ENCODE data around the gene GLYR1. TPM values are rescaled to one million over a fixed set of nuclear protein-coding genes. Genes with fewer than 3 reads are reported as not detected.

GLYR1 gene
- polyA plus RNA-seq, 1 experiment: 46.3 TPM

DNA sequence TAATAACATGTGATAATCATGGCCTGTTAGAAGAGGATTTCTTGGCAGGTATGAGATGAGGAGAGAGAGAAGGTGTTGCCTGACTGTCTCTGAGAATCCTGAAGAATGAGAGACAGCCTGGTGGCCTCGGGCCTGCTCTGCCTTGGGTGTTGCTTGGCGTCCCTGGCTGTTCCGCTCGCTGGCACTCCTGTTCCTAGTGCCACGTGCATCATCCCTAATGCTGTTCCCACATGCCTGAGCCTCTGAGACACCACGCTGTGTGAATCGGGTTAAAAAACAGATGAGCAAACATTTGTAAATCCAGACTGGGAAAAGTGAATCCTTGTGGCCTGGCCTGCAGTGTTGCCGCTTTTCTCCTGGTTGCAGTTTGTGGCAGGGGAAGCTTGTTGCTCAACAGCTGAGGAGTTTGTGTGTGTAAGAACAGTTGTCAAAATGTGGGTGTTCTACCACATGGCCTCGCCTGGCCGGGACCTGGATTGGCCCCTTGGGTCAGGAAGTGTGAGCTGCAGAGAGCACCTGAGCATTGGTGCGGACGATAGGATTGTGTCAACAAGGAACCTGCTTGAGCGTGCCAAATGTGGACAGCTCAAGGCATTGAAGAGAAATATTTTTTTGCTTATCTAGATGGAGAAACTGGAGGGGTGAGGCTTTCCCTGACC lies 22.2 kb upstream of the GLYR1 start:
- ChIA-PET CTCF (interaction anchor here (0.5 kb wide), 1 partner anchor 54 kb away, joined by 4 read pairs; no protein-coding TSS in a partner anchor), POLR2A (no interaction called here)
- TF ChIP-seq, protein P1, sequence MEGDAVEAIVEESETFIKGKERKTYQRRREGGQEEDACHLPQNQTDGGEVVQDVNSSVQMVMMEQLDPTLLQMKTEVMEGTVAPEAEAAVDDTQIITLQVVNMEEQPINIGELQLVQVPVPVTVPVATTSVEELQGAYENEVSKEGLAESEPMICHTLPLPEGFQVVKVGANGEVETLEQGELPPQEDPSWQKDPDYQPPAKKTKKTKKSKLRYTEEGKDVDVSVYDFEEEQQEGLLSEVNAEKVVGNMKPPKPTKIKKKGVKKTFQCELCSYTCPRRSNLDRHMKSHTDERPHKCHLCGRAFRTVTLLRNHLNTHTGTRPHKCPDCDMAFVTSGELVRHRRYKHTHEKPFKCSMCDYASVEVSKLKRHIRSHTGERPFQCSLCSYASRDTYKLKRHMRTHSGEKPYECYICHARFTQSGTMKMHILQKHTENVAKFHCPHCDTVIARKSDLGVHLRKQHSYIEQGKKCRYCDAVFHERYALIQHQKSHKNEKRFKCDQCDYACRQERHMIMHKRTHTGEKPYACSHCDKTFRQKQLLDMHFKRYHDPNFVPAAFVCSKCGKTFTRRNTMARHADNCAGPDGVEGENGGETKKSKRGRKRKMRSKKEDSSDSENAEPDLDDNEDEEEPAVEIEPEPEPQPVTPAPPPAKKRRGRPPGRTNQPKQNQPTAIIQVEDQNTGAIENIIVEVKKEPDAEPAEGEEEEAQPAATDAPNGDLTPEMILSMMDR (IDR thresholded peaks at IDR 0.05; ENCODE audit: low read depth, low read length): no peak
- H3K27me3 ChIP-seq (ENCODE audit: control insufficient read depth, insufficient read depth, low read length): no peaks in the 10 kb centered on the region
- no peak overlapping the region for H3K27ac ChIP-seq (ENCODE audit: low read depth, low read length)
- DNase-seq (ENCODE audit: low read depth, low spot score): no peak
- H3K4me3 ChIP-seq (ENCODE audit: low read depth, low read length): no peak overlapping the region
- no peaks in the 10 kb centered on the region for H3K9me3 ChIP-seq (ENCODE audit: control insufficient read depth, insufficient read depth, low read length)

DNA sequence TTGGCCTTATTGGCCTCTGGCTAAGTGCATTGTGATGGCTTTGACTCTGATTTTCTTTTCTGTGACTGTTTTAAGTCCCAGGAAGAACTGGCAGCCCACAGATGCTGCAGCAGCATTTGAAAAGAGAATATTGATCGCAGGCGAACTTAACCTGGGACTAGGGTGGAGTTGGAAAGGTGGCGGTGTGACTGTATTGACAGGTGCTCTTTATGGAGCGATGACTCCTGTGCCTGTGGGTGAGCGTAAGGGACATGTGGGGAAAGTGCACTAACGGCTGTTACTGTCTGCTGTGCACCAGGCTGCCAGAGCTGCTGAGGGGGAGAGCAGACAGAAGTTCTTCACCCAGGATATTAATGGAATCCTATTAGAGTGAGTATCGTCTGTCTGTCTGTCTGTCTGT lies 21.4 kb upstream of the GLYR1 start:
- POLR2A ChIA-PET: no interaction called here
- H3K4me3 ChIP-seq (ENCODE audit: low read depth, low read length): no peak overlapping the region

DNA sequence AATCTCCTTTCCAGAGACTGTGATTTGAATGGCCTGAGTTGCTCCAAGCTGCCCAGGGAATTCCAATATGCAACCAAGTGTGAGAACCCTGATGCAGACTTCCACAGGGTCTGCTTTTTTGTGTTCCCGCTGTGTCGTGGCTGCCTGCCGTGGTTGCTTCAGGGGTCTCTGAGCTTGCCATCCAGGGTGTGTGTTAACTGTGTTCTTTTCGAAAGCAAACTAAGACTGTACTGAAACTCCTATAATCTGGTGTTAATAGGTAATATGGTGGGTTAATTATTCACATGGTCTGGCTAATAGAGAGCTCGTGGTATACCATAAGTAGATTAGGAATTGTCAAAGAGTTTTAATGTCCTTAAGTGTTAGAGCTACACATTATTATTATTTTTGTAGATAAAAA lies 20.9 kb upstream of the GLYR1 start:
- Histone ChIP-seq H3K9me3 (ENCODE audit: control insufficient read depth, insufficient read depth, low read length) (no peaks in the 10 kb centered on the region), H3K4me3 (ENCODE audit: low read depth, low read length) (no peak overlapping the region), H3K27me3 (ENCODE audit: control insufficient read depth, insufficient read depth, low read length) (no peaks in the 10 kb centered on the region), H3K27ac (ENCODE audit: low read depth, low read length) (no peak overlapping the region)
- DNase-seq (ENCODE audit: low read depth, low spot score): no peak
- POLR2A ChIA-PET: no interaction called here
- CTCF ChIA-PET: no interaction called here
- TF ChIP-seq, protein P1 (IDR thresholded peaks at IDR 0.05; ENCODE audit: low read depth, low read length): no peak

More for the DNA sequence above, 21.4 kb upstream of the GLYR1 start:
- no peak for DNase-seq (ENCODE audit: low read depth, low spot score)
- CTCF ChIA-PET: interaction anchor here (0.5 kb wide), 1 partner anchor 53 kb away, joined by 4 read pairs; no protein-coding TSS in a partner anchor
- Histone ChIP-seq H3K9me3 (ENCODE audit: control insufficient read depth, insufficient read depth, low read length) (no peaks in the 10 kb centered on the region), H3K27me3 (ENCODE audit: control insufficient read depth, insufficient read depth, low read length) (no peaks in the 10 kb centered on the region), H3K27ac (ENCODE audit: low read depth, low read length) (no peak overlapping the region)
- TF ChIP-seq, protein P1 (IDR thresholded peaks at IDR 0.05; ENCODE audit: low read depth, low read length): no peak

DNA sequence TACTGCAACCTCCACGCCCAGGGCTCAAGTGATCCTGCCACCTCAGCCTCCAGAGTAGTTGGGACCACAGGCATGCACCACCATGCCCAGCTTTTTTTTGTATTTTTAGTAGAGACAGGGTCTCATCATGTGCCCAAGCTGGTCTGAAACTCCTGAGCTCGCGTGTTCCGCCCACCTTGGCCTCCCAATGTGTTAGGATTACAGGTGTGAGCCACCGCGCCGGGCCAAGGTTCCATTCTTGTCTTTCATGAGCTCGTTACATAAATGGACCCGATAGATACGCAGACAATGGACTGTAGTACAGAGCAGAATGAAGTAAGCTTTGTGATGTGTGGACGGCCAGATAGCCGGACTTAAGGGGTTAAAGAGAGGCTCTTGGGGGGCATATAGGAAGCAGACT lies 19.5 kb upstream of the GLYR1 start:
- H3K9me3 ChIP-seq (ENCODE audit: control insufficient read depth, insufficient read depth, low read length): no peaks in the 10 kb centered on the region
- ChIA-PET CTCF (no interaction called here), POLR2A (interaction anchor here (1.5 kb wide), 1 partner anchor 17 kb away, joined by 4 read pairs; no protein-coding TSS in a partner anchor)
- H3K4me3 ChIP-seq (ENCODE audit: low read depth, low read length): no peak overlapping the region
- H3K27me3 ChIP-seq (ENCODE audit: control insufficient read depth, insufficient read depth, low read length): no peaks in the 10 kb centered on the region
- DNase-seq (ENCODE audit: low read depth, low spot score): no peak
- no peak overlapping the region for H3K27ac ChIP-seq (ENCODE audit: low read depth, low read length)
- TF ChIP-seq, protein P1 (IDR thresholded peaks at IDR 0.05; ENCODE audit: low read depth, low read length): no peak

DNA sequence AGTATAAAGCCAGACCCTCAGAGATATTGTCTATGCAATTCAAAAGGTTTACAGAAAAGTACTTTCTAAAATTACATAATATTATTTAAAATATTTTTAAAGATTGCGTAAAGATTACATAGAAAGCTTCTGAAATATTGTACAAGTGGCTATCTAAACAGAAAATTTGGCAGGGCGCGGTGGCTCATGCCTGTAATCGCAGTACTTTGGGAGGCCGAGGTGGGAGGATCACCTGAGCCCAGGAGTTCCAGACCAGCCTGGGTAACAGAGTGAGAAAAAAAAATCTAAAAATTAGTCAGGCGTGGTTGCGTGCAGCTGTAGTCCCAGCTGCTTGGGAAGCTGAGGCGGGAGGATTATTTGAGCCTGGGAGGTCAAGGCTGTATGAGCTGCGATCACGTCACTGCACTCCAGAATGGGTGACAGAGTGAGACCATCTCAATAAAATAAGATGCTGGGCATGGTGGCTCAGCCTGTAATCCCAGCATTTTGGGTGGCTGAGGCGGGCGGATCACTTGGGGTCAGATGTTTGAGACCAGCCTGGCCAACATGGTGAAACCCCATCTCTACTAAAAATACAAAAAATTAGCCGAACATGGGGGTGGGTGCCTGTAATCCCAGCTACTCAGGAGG lies 18.3 kb upstream of the GLYR1 start:
- Histone ChIP-seq H3K4me3 (ENCODE audit: low read depth, low read length) (no peak overlapping the region), H3K9me3 (ENCODE audit: control insufficient read depth, insufficient read depth, low read length) (no peaks in the 10 kb centered on the region), H3K27me3 (ENCODE audit: control insufficient read depth, insufficient read depth, low read length) (no peaks in the 10 kb centered on the region), H3K27ac (ENCODE audit: low read depth, low read length) (no peak overlapping the region)
- ChIA-PET POLR2A (no interaction called here), CTCF (interaction anchor here (2.9 kb wide), 1 partner anchor 91 kb away, joined by 13 read pairs; no protein-coding TSS in a partner anchor)
- DNase-seq (ENCODE audit: low read depth, low spot score): no peak
- TF ChIP-seq, protein P1 (IDR thresholded peaks at IDR 0.05; ENCODE audit: low read depth, low read length): no peak

Data from AG04450 (cell line).